HPDE6-E6E7 (cell line): ENCODE data around the gene EXOC6B.
A peak's percentile ranks its signal among the peaks of the same experiment; 100 is the strongest.

Source experiments
- DNase-seq: peaks from one replicate; pipeline ENCODE4 v3.0.0; 2011; ENCODE audit warnings: missing footprints; ENCODE audit errors: extremely low spot score

Gene EXOC6B

GRCh38 chr2:72825257-72826155 is at the start of gene EXOC6B:
TSS of gene EXOC6B (minus strand) at chr2:72826033.
- peak; percentile 76 for DNase-seq

GRCh38 chr2:72871880-72872279 is 46.0 kb upstream of the EXOC6B start:
- no peak for DNase-seq

- no peak for DNase-seq
Observed at GRCh38 chr2:72871060-72871459, 45.2 kb upstream of the EXOC6B start.

GRCh38 chr2:72864500-72864899 is 38.7 kb upstream of the EXOC6B start:
- peak; percentile 88 for DNase-seq

- DNase-seq = no peak
Observed at GRCh38 chr2:72863046-72863445, 37.2 kb upstream of the EXOC6B start.

GRCh38 chr2:72862239-72862988 is 36.6 kb upstream of the EXOC6B start:
- DNase-seq = peak; percentile 94

GRCh38 chr2:72859831-72860262 is 34.0 kb upstream of the EXOC6B start:
- DNase-seq = peak; percentile 63

- DNase-seq = no peak
Observed at GRCh38 chr2:72851333-72851732, 25.5 kb upstream of the EXOC6B start.

- DNase-seq = no peak
Observed at GRCh38 chr2:72849138-72849462, 23.3 kb upstream of the EXOC6B start.

GRCh38 chr2:72848436-72849137 is 22.8 kb upstream of the EXOC6B start:
- DNase-seq = no peak

- no peak for DNase-seq
Observed at GRCh38 chr2:72847534-72848315, 21.9 kb upstream of the EXOC6B start.

GRCh38 chr2:72846171-72847095 is 20.6 kb upstream of the EXOC6B start:
- no peak for DNase-seq

GRCh38 chr2:72843301-72843700 is 17.5 kb upstream of the EXOC6B start:
- no peak for DNase-seq

GRCh38 chr2:72841462-72842125 is 15.8 kb upstream of the EXOC6B start:
- DNase-seq = no peak

- no peak for DNase-seq
Observed at GRCh38 chr2:72840066-72840465, 14.2 kb upstream of the EXOC6B start.

- DNase-seq = no peak
Observed at GRCh38 chr2:72837171-72837570, 11.3 kb upstream of the EXOC6B start.

GRCh38 chr2:72835403-72835802 is 9.6 kb upstream of the EXOC6B start:
- DNase-seq = no peak

GRCh38 chr2:72834596-72834995 is 8.8 kb upstream of the EXOC6B start:
- no peak for DNase-seq

- DNase-seq = no peak
Observed at GRCh38 chr2:72833084-72833714, 7.4 kb upstream of the EXOC6B start.
